Suprapubic skin (tissue), 4 donors: ENCODE data around the gene NDN.

Source experiments
- POLR2A ChIP-seq, 2 donors: fragments of 450-650 bp; IDR thresholded peaks; one replicate each; pipeline ENCODE4 v1.6.1; 2017; ENCODE audit warnings: antibody characterized with exemption in 2 of 2, mild to moderate bottlenecking in 2 of 2, moderate library complexity in 2 of 2
- POLR2AphosphoS5 ChIP-seq, 3 donors: sonication (generic); formaldehyde crosslinking; IDR thresholded peaks; one replicate each; pipeline ENCODE4 v1.6.1; 2017; ENCODE audit warnings: antibody characterized with exemption in 3 of 3
- TF ChIP-seq, protein P1 (sequence below), 2 donors: fragments of 200-600 bp in 1 of 2; fragments of 450-650 bp in 1 of 2; sonication (generic) in 1 of 2; IDR thresholded peaks; one replicate each; pipeline ENCODE4 v1.5.1; 2016 to 2019; ENCODE audit warnings: antibody characterized with exemption in 2 of 2, mild to moderate bottlenecking in 1 of 2, moderate library complexity in 1 of 2

GRCh38 chr15:23686466-23687142, 501 bp downstream of the NDN start:
- TF ChIP-seq, protein P1, sequence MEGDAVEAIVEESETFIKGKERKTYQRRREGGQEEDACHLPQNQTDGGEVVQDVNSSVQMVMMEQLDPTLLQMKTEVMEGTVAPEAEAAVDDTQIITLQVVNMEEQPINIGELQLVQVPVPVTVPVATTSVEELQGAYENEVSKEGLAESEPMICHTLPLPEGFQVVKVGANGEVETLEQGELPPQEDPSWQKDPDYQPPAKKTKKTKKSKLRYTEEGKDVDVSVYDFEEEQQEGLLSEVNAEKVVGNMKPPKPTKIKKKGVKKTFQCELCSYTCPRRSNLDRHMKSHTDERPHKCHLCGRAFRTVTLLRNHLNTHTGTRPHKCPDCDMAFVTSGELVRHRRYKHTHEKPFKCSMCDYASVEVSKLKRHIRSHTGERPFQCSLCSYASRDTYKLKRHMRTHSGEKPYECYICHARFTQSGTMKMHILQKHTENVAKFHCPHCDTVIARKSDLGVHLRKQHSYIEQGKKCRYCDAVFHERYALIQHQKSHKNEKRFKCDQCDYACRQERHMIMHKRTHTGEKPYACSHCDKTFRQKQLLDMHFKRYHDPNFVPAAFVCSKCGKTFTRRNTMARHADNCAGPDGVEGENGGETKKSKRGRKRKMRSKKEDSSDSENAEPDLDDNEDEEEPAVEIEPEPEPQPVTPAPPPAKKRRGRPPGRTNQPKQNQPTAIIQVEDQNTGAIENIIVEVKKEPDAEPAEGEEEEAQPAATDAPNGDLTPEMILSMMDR (IDR thresholded peaks at IDR 0.05), result no peak
- TF ChIP-seq POLR2A (IDR thresholded peaks at IDR 0.05), result no peak
- no peak for TF ChIP-seq POLR2AphosphoS5 (IDR thresholded peaks at IDR 0.05)
